ENCODE results near the gene TAS1R3. TPM values are rescaled to one million over a fixed set of nuclear protein-coding genes. Genes with fewer than 3 reads are reported as not detected.

Gene TAS1R3
- total and polyA plus RNA-seq, 2 experiments from 2014 or later, result 0.14 TPM; not detected in 1

DNA sequence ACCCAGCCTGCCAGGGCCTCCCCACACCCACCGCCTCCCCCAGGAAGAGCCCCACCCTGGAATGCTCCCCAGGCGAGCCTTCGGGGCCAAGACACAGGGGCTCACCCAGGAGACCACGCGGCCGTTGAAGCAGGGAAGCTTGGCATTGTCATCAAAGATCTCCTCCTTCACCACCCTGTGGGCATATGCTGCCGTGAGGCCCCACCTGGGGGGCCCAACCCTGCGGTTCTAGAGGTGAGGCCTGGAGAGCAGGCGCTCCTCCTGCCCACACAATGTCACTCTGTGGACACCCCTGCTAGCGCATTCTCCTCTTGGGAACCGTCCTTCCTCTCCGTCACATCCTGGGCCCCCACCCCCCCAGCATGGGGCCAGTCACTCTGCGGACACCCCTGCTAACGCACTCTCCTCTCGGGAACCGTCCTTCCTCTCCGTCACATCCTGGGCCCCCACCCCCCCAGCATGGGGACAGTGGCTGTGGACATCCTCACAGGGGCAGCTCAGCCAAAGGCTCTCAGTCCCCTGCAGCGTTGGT is 11.6 kb downstream of the TAS1R3 start:
- TF ChIP-seq, protein P1, sequence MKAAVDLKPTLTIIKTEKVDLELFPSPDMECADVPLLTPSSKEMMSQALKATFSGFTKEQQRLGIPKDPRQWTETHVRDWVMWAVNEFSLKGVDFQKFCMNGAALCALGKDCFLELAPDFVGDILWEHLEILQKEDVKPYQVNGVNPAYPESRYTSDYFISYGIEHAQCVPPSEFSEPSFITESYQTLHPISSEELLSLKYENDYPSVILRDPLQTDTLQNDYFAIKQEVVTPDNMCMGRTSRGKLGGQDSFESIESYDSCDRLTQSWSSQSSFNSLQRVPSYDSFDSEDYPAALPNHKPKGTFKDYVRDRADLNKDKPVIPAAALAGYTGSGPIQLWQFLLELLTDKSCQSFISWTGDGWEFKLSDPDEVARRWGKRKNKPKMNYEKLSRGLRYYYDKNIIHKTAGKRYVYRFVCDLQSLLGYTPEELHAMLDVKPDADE (IDR thresholded peaks at IDR 0.05), result no peak
- TF ChIP-seq, protein P2, sequence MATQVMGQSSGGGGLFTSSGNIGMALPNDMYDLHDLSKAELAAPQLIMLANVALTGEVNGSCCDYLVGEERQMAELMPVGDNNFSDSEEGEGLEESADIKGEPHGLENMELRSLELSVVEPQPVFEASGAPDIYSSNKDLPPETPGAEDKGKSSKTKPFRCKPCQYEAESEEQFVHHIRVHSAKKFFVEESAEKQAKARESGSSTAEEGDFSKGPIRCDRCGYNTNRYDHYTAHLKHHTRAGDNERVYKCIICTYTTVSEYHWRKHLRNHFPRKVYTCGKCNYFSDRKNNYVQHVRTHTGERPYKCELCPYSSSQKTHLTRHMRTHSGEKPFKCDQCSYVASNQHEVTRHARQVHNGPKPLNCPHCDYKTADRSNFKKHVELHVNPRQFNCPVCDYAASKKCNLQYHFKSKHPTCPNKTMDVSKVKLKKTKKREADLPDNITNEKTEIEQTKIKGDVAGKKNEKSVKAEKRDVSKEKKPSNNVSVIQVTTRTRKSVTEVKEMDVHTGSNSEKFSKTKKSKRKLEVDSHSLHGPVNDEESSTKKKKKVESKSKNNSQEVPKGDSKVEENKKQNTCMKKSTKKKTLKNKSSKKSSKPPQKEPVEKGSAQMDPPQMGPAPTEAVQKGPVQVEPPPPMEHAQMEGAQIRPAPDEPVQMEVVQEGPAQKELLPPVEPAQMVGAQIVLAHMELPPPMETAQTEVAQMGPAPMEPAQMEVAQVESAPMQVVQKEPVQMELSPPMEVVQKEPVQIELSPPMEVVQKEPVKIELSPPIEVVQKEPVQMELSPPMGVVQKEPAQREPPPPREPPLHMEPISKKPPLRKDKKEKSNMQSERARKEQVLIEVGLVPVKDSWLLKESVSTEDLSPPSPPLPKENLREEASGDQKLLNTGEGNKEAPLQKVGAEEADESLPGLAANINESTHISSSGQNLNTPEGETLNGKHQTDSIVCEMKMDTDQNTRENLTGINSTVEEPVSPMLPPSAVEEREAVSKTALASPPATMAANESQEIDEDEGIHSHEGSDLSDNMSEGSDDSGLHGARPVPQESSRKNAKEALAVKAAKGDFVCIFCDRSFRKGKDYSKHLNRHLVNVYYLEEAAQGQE (IDR thresholded peaks at IDR 0.05; ENCODE audit: unreplicated experiment), result no peak
- no peak for TF ChIP-seq POLR2AphosphoS5 (IDR thresholded peaks at IDR 0.05; ENCODE audit: low read depth)
- TF ChIP-seq ZNF114 (CRISPR knock-in tag; IDR thresholded peaks at IDR 0.05), result no peak
- TF ChIP-seq, protein P3, sequence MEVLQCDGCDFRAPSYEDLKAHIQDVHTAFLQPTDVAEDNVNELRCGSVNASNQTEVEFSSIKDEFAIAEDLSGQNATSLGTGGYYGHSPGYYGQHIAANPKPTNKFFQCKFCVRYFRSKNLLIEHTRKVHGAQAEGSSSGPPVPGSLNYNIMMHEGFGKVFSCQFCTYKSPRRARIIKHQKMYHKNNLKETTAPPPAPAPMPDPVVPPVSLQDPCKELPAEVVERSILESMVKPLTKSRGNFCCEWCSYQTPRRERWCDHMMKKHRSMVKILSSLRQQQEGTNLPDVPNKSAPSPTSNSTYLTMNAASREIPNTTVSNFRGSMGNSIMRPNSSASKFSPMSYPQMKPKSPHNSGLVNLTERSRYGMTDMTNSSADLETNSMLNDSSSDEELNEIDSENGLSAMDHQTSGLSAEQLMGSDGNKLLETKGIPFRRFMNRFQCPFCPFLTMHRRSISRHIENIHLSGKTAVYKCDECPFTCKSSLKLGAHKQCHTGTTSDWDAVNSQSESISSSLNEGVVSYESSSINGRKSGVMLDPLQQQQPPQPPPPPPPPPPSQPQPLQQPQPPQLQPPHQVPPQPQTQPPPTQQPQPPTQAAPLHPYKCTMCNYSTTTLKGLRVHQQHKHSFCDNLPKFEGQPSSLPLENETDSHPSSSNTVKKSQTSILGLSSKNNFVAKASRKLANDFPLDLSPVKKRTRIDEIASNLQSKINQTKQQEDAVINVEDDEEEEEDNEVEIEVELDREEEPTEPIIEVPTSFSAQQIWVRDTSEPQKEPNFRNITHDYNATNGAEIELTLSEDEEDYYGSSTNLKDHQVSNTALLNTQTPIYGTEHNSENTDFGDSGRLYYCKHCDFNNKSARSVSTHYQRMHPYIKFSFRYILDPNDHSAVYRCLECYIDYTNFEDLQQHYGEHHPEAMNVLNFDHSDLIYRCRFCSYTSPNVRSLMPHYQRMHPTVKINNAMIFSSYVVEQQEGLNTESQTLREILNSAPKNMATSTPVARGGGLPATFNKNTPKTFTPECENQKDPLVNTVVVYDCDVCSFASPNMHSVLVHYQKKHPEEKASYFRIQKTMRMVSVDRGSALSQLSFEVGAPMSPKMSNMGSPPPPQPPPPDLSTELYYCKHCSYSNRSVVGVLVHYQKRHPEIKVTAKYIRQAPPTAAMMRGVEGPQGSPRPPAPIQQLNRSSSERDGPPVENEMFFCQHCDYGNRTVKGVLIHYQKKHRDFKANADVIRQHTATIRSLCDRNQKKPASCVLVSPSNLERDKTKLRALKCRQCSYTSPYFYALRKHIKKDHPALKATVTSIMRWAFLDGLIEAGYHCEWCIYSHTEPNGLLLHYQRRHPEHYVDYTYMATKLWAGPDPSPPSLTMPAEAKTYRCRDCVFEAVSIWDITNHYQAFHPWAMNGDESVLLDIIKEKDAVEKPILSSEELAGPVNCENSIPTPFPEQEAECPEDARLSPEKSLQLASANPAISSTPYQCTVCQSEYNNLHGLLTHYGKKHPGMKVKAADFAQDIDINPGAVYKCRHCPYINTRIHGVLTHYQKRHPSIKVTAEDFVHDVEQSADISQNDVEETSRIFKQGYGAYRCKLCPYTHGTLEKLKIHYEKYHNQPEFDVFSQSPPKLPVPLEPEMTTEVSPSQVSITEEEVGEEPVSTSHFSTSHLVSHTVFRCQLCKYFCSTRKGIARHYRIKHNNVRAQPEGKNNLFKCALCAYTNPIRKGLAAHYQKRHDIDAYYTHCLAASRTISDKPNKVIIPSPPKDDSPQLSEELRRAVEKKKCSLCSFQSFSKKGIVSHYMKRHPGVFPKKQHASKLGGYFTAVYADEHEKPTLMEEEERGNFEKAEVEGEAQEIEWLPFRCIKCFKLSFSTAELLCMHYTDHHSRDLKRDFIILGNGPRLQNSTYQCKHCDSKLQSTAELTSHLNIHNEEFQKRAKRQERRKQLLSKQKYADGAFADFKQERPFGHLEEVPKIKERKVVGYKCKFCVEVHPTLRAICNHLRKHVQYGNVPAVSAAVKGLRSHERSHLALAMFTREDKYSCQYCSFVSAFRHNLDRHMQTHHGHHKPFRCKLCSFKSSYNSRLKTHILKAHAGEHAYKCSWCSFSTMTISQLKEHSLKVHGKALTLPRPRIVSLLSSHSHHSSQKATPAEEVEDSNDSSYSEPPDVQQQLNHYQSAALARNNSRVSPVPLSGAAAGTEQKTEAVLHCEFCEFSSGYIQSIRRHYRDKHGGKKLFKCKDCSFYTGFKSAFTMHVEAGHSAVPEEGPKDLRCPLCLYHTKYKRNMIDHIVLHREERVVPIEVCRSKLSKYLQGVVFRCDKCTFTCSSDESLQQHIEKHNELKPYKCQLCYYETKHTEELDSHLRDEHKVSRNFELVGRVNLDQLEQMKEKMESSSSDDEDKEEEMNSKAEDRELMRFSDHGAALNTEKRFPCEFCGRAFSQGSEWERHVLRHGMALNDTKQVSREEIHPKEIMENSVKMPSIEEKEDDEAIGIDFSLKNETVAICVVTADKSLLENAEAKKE (CRISPR knock-in tag; IDR thresholded peaks at IDR 0.05), result no peak
- TF ChIP-seq EZH2 (IDR thresholded peaks at IDR 0.05; ENCODE audit: low read depth, unreplicated experiment), result no peak
- no peak for TF ChIP-seq EZH2phosphoT487 (IDR thresholded peaks at IDR 0.05; ENCODE audit: unreplicated experiment)
- no peak for TF ChIP-seq NANOG (IDR thresholded peaks at IDR 0.05; ENCODE audit: borderline replicate concordance)
- no peak for TF ChIP-seq CREB1 (CRISPR knock-in tag; IDR thresholded peaks at IDR 0.05; ENCODE audit: low read depth)
- no peak for TF ChIP-seq JUNB (IDR thresholded peaks at IDR 0.05; ENCODE audit: unreplicated experiment)
- TF ChIP-seq, protein P4, sequence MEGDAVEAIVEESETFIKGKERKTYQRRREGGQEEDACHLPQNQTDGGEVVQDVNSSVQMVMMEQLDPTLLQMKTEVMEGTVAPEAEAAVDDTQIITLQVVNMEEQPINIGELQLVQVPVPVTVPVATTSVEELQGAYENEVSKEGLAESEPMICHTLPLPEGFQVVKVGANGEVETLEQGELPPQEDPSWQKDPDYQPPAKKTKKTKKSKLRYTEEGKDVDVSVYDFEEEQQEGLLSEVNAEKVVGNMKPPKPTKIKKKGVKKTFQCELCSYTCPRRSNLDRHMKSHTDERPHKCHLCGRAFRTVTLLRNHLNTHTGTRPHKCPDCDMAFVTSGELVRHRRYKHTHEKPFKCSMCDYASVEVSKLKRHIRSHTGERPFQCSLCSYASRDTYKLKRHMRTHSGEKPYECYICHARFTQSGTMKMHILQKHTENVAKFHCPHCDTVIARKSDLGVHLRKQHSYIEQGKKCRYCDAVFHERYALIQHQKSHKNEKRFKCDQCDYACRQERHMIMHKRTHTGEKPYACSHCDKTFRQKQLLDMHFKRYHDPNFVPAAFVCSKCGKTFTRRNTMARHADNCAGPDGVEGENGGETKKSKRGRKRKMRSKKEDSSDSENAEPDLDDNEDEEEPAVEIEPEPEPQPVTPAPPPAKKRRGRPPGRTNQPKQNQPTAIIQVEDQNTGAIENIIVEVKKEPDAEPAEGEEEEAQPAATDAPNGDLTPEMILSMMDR (conservative IDR thresholded peaks at IDR 0.05; ENCODE audit: low read depth in 2 of 2), result no peak
- TF ChIP-seq ZNF331 (CRISPR knock-in tag; IDR thresholded peaks at IDR 0.05; ENCODE audit: low read depth), result no peak
- no peak overlapping the region for H3K27ac Mint-ChIP-seq
- Histone ChIP-seq H4K20me1 (replicated peaks; ENCODE audit: insufficient read depth) (peaks cover 3% of the 10 kb centered on the region), H3K36me3 (ENCODE audit: insufficient read depth) (no peaks in the 10 kb centered on the region), H3K9me2 (ENCODE audit: insufficient read depth) (no peaks in the 10 kb centered on the region), H3K4me2 (no peak overlapping the region), H3K79me2 (replicated peaks; ENCODE audit: insufficient read depth) (peaks cover 14% of the 10 kb centered on the region), H3K27ac (ENCODE audit: low read depth) (no peak overlapping the region), H3K4me1 (ENCODE audit: insufficient read depth) (peaks cover 4% of the 10 kb centered on the region; the same call in 1 of the 2 replicates), H3K4me3 (no peak overlapping the region), H3F3A (replicated peaks; ENCODE audit: low read depth) (peaks cover 11% of the 10 kb centered on the region), H3K27me3 (ENCODE audit: insufficient read depth) (no peaks in the 10 kb centered on the region), H2AFZ (no peak overlapping the region)
- no peak overlapping the region for H3K4me3 Mint-ChIP-seq
- no peak for ATAC-seq
- H3K9me3 Mint-ChIP-seq, result no peaks in the 10 kb centered on the region; the same call in 2 of the 3 replicates
- H3K36me3 Mint-ChIP-seq (ENCODE audit: low read depth), result peaks cover 18% of the 10 kb centered on the region
- peaks cover 9% of the 10 kb centered on the region for H3K4me1 Mint-ChIP-seq
- peaks cover 6% of the 10 kb centered on the region for H3K27me3 Mint-ChIP-seq (ENCODE audit: insufficient read depth, low read depth, poor library complexity)
- no peak for DNase-seq (ENCODE audit: low spot score)
